GM18907 (cell line): Measurements from ENCODE around the gene TXNL4B.
"Not testable (repeated sequence)": the region's sequence is repeated elsewhere in the genome, so short reads cannot be mapped to it uniquely, and the experiment has no call there.

ENCODE experiments used
- ATAC-seq: cut with Tn5 transposase; IDR thresholded peaks from one replicate; pipeline ENCODE4 v1.9.1; 2021; ENCODE audit warnings: mild to moderate bottlenecking, moderate library complexity; ENCODE audit not compliant: unreplicated experiment

Gene TXNL4B

GRCh38 chr16:72076991-72077706 lies 16.3 kb downstream of the TXNL4B start:
- not testable (repeated sequence) for ATAC-seq

GRCh38 chr16:72075067-72075466 lies 18.4 kb downstream of the TXNL4B start:
- not testable (repeated sequence) for ATAC-seq

GRCh38 chr16:72073560-72074230 lies 19.7 kb downstream of the TXNL4B start:
- ATAC-seq, result no peak

- no peak for ATAC-seq
These were observed 20.7 kb downstream of the TXNL4B start for GRCh38 chr16:72072514-72073342.

DNA sequence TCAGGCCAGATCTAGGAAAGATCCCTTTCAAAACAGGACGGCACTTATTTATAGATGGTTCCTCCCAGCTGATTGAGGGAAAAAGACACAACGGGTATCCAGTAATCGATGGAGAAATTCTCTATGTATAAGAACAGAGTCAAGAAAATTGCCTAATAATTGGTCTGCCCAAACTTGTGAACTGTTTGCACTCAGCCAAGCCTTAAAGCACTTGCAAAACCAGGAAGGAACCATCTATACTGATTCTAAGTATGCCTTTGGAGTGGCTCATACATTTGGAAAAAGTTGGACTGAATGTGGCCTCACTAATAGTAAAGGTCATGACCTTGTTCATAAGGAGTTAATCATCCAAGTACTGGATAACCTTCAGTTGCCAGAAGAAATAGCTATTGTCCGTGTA lies 24.5 kb downstream of the TXNL4B start:
- no peak for ATAC-seq

DNA sequence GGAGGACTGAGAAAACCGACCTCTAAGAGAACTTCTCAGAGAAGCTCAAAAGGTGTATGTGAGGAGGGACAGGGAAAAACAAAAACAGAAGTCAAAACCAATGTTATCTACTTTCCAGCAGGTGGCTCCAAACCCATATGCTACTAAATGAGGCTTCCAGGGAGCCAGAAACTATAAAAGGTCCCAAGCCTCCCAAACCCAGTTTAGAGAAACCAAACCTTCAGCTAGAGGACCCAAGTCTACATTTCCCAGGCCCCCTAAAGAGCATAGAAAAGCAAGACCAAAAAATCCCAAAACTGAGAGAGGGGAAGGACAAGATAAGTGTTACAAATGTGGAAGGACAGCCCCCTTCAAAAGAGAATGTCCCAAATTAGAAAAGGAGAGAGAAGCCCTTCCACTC lies 26.7 kb downstream of the TXNL4B start:
- no peak for ATAC-seq

GRCh38 chr16:72064361-72064894 lies 29.0 kb downstream of the TXNL4B start:
- ATAC-seq, result no peak

DNA sequence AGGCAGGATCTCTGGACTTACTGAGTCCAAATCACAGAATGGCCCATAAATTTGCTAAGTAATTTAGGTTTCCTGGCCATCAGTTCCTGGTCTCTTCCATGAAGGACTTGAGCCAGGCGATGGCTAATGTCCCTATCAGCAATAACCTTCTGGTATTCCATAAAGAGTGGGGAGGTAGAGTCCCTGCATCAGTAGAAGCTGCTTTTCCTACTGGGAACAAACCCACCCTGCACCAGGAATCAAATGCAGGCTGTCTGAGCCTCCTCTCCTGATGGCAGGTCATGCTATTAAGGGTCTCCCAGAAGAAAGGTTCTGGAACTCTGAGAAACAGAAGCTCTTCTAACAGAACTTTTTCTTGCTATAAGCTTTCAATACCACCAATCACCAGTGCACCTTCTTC lies 31.9 kb downstream of the TXNL4B start:
- ATAC-seq, result no peak

- ATAC-seq, result no peak
These were observed 33.0 kb downstream of the TXNL4B start for GRCh38 chr16:72060405-72060804.

- not testable (repeated sequence) for ATAC-seq
These were observed 34.4 kb downstream of the TXNL4B start for GRCh38 chr16:72059060-72059459.

- ATAC-seq, result not testable (repeated sequence)
These were observed 36.1 kb downstream of the TXNL4B start for GRCh38 chr16:72057313-72057712.

DNA sequence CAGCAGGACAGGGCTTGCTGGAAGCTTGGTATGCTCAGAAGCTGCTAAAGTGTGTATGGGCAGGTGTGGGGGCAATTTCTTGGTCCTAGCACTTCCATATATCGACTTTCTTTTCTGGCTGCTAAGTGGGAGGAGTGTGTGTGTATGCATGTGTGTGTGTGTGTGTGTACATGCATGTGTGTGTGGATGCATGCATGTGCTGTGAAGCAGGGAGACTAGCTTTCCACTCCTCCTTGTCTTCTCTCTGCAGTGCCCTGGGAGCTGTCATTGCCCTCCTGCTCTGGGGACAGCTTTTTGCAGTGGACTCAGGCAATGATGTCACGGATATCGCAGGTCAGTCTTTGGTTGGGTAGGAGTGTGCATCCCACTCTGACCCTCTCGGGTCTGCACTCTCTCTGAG lies 37.5 kb downstream of the TXNL4B start:
- ATAC-seq, result no peak

- ATAC-seq, result not testable (repeated sequence)
These were observed 39.1 kb downstream of the TXNL4B start, which contains the start of gene HP for GRCh38 chr16:72054254-72054847. TSS of gene HP (plus strand) at chr16:72054505. CDS start at chr16:72054653, 148 bp downstream.

- ATAC-seq, result no peak
These were observed 41.6 kb downstream of the TXNL4B start for GRCh38 chr16:72051818-72052217.

DNA sequence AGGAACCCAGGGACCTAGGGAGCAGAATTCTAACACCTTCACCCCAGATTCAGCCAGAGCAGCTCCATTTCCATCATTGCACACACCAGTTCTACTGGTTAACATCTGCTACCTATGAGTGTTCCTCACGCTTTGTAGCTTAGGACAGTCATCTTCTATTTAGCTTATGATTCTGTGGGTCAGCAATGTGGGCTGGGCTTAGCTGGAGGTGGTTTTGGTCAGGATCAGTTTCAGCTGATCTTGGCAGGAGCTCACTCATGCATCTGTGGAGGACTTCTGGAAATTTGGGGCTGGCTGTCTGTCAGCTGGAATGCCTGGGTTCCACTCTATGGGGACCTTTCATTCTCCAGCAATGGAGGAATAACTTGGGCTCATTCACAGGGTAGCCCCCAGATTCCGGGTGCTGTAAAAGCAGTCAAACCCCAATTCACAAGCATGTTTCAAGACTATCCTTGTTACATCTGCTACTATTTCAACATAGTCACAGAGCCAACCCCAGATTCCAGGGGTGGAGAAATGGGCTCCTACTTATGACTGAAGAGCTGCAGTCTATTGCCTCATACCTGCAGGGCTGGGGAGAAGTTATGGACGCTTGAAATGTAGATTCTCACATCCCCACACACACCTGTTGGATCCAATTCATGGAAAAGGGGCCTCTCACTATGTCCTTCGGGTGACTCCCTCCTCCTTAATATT lies 42.5 kb downstream of the TXNL4B start:
- no peak for ATAC-seq

DNA sequence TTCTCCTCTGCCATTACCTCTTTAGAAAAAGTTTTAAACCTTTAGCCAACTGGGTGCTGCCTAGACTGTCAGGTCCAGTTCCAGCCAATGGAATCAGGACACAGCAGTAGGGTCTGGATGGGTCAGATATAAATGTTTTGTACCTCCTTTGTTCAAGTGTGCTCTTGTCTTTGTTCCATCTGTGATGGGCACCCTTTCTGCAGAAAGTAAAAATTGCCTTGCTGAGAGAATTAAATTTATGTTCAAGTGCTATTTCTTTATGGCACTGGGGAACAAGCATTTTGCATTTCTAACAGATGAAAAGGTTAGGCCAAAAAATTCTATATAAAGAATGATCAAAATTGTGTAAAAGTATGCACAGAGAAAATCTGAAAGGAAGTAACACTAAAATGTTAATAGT lies 44.3 kb downstream of the TXNL4B start:
- no peak for ATAC-seq

GRCh38 chr16:72044825-72045359 lies 48.5 kb downstream of the TXNL4B start:
- ATAC-seq, result no peak

- no peak for ATAC-seq
These were observed 49.1 kb downstream of the TXNL4B start for GRCh38 chr16:72044296-72044695.

DNA sequence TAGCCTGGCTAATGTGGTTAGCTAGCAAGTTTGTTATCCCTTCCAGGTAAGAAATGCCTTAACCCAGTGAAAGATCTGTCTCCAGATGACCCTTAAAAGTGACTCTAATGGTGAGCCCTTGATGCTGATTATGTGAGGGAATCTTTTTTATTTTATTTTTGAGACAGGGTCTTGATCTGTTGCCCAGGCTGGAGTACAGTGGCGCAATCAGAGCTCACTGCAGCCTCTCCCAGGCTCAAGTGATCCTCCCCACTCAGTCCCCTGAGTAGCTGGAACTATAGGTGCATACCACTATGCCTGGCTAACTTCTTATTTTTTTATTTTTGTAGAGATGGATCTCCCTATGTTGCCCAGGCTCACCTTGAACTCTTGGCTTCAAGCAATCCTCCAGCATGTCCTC lies 49.9 kb downstream of the TXNL4B start:
- ATAC-seq, result no peak

GRCh38 chr16:72043058-72043457 lies 50.4 kb downstream of the TXNL4B start:
- no peak for ATAC-seq
